ENCODE results near the gene SUMO2. TPM values are rescaled to one million over a fixed set of nuclear protein-coding genes. Genes with fewer than 3 reads are reported as not detected.
"Not testable (repeated sequence)": the region's sequence is repeated elsewhere in the genome, so short reads cannot be mapped to it uniquely, and the experiment has no call there.

SUMO2 gene
- total and polyA plus RNA-seq, 8 donors = 321 to 735 (median 651) TPM

GRCh38 chr17:75138519-75138918 is 44.2 kb downstream of the SUMO2 start:
- DNase-seq = no peak
- TF ChIP-seq CTCF (IDR thresholded peaks at IDR 0.05) = no peak
- intact Hi-C loops (cut with DNase I) = no loop called here
- H3K27me3 ChIP-seq = no peaks in the 10 kb centered on the region
- no peak for ATAC-seq
- peaks cover 0 to 59% of the 10 kb centered on the region in 2 donors for H3K36me3 ChIP-seq
- no peaks in the 10 kb centered on the region for H3K9me3 ChIP-seq
- no peak overlapping the region for H3K27ac ChIP-seq
- H3K4me1 ChIP-seq = peaks cover 0 to 5% of the 10 kb centered on the region in 2 donors
- H3K4me3 ChIP-seq = no peak overlapping the region

- H3K27me3 ChIP-seq; H3K4me1 ChIP-seq; H3K4me3 ChIP-seq; intact Hi-C loops (cut with DNase I); H3K27ac ChIP-seq; H3K9me3 ChIP-seq; ATAC-seq; DNase-seq: not testable (repeated sequence)
- peaks cover 0 to 52% of the 10 kb centered on the region in 2 donors for H3K36me3 ChIP-seq
Measured at GRCh38 chr17:75137762-75138161, 45.0 kb downstream of the SUMO2 start.

- Histone ChIP-seq H3K27ac (no peak overlapping the region), H3K9me3 (no peaks in the 10 kb centered on the region), H3K27me3 (no peaks in the 10 kb centered on the region), H3K36me3 (peaks cover 0 to 37% of the 10 kb centered on the region in 2 donors), H3K4me3 (no peak overlapping the region), H3K4me1 (peaks cover 7 to 11% of the 10 kb centered on the region in 2 donors)
- no peak for DNase-seq
- TF ChIP-seq CTCF (IDR thresholded peaks at IDR 0.05) = no peak
- ATAC-seq = no peak
- intact Hi-C loops (cut with DNase I) = no loop called here
Measured at GRCh38 chr17:75135946-75136345, 46.8 kb downstream of the SUMO2 start.

- no peak for TF ChIP-seq CTCF (IDR thresholded peaks at IDR 0.05)
- Histone ChIP-seq H3K36me3 (peaks cover 0 to 32% of the 10 kb centered on the region in 2 donors), H3K27me3 (no peaks in the 10 kb centered on the region), H3K4me1 (peaks cover 9 to 14% of the 10 kb centered on the region in 2 donors), H3K4me3 (no peak overlapping the region), H3K27ac (no peak overlapping the region), H3K9me3 (no peaks in the 10 kb centered on the region)
- ATAC-seq (no peak), DNase-seq (no peak)
- intact Hi-C loops (cut with DNase I) = no loop called here
Measured at GRCh38 chr17:75135452-75135851, 47.3 kb downstream of the SUMO2 start.

- DNase-seq; H3K27me3 ChIP-seq; ATAC-seq; intact Hi-C loops (cut with DNase I); H3K9me3 ChIP-seq; H3K27ac ChIP-seq; H3K4me3 ChIP-seq: not testable (repeated sequence)
- H3K36me3 ChIP-seq = peaks cover 0 to 32% of the 10 kb centered on the region in 2 donors
- peaks cover 10 to 23% of the 10 kb centered on the region in 2 donors for H3K4me1 ChIP-seq
Measured at GRCh38 chr17:75133607-75134347, 49.0 kb downstream of the SUMO2 start.

GRCh38 chr17:75133001-75133400 is 49.8 kb downstream of the SUMO2 start:
- peaks cover 10 to 23% of the 10 kb centered on the region in 2 donors for H3K4me1 ChIP-seq
- H3K36me3 ChIP-seq = peaks cover 0 to 36% of the 10 kb centered on the region in 2 donors
- H3K27me3 ChIP-seq = no peaks in the 10 kb centered on the region
- ATAC-seq = no peak
- no peak for TF ChIP-seq CTCF (IDR thresholded peaks at IDR 0.05)
- no peak overlapping the region for H3K27ac ChIP-seq
- DNase-seq = no peak
- no peaks in the 10 kb centered on the region for H3K9me3 ChIP-seq
- intact Hi-C loops (cut with DNase I) = no loop called here
- H3K4me3 ChIP-seq = no peak overlapping the region

GRCh38 chr17:75132018-75133000 is 50.5 kb downstream of the SUMO2 start:
- H3K27me3 ChIP-seq; intact Hi-C loops (cut with DNase I); H3K9me3 ChIP-seq; ATAC-seq; DNase-seq: not testable (repeated sequence)
- peak overlapping the region; percentile 62 to 86 for H3K4me3 ChIP-seq
- H3K36me3 ChIP-seq = peaks cover 0 to 36% of the 10 kb centered on the region in 2 donors
- H3K4me1 ChIP-seq = peaks cover 10 to 23% of the 10 kb centered on the region in 2 donors
- H3K27ac ChIP-seq = peak overlapping the region; percentile 87 to 92

Measured in left lung (tissue), 10 donors.